A549 (cell line): ENCODE results near the gene RSPH10B. TPM values are rescaled to one million over a fixed set of nuclear protein-coding genes. Genes with fewer than 3 reads are reported as not detected.
"Not testable (repeated sequence)": the region's sequence is repeated elsewhere in the genome, so short reads cannot be mapped to it uniquely, and the experiment has no call there.

ENCODE experiments used
- ATAC-seq, 2 experiments: fragments of 200-7000 bp in 1 of 2; fragments of >200 bp in 1 of 2; cut with Nextera tagmentation in 1 of 2; cut with Tn5 transposase in 1 of 2; 3 replicates each; pipeline versions ENCODE4 v1.8.0 to v1.9.1; 2018 to 2020; ENCODE audit warnings: mild to moderate bottlenecking in 1 of 2, moderate library complexity in 1 of 2
- CTCF ChIA-PET: fragments of 300-600 bp; sonication (Branson Sonifier 250); formaldehyde crosslinking; extraction: SDS; loops from one replicate; lab custom pipeline; 2021; ENCODE audit warnings: antibody characterized with exemption, inconsistent platforms; lab: Yijun Ruan, JAX
- POLR2A ChIA-PET: fragments of 350-600 bp; formaldehyde crosslinking; extraction: SDS; loops from one replicate; lab custom pipeline; 2021; ENCODE audit warnings: antibody characterized with exemption, inconsistent platforms; lab: Yijun Ruan, JAX
- DNase-seq, 2 experiments: peaks; one replicate each; pipeline versions ENCODE4 v3.0.0 to v3.0.0-alpha.2; 2011 to 2016; ENCODE audit warnings: low read depth in 1 of 2, low spot score in 1 of 2
- FAIRE-seq: peaks from 2 replicates; lab custom pipeline; 2011; peaks lifted over from hg19 to GRCh38; lab: Jason Lieb, UNC
- H3K27ac ChIP-seq, 2 experiments: fragments of >200 bp; sonication (Bioruptor Twin); formaldehyde crosslinking; 3 replicates each; pipeline ENCODE4 v1.5.1; 2016 to 2017
- H3K4me1 ChIP-seq: fragments of >200 bp; sonication (Bioruptor Twin); formaldehyde crosslinking; 3 replicates; pipeline ENCODE4 v1.6.1; 2016
- H3K4me2 ChIP-seq: fragments of >200 bp; sonication (Bioruptor Twin); formaldehyde crosslinking; 3 replicates; pipeline ENCODE4 v1.6.1; 2016
- H3K4me3 ChIP-seq: fragments of >200 bp; sonication (Bioruptor Twin); formaldehyde crosslinking; 3 replicates; pipeline ENCODE4 v1.5.1; 2016
- H3K9me3 ChIP-seq: fragments of >200 bp; sonication (Bioruptor Twin); formaldehyde crosslinking; 3 replicates; pipeline ENCODE4 v1.6.1; 2016
- WGBS: methylation state at CpG from one replicate; pipeline ENCODE4 v1.1.6; 2017; ENCODE audit errors: missing lambda C conversion rate; 5-methylcytosine and 5-hydroxymethylcytosine counted together
- polyA plus RNA-seq, 4 experiments: library from polyadenylated mRNA; depleted of rRNA in 3 of 4; stranded (reverse); fragments of >200 nt; fragmentation: RNase III in 1 of 4; extraction: RNeasy Plus Mini Kit Qiagen cat#74134 plus additional on column Dnase treatment in 1 of 4; gene quantifications; 2 replicates in 3 of 4; 3 replicates in 1 of 4; pipeline ENCODE4 v1.2.3, GENCODE V29; 2011 to 2017

The RSPH10B gene
- polyA plus RNA-seq, 2 of the 4 experiments (the other 2 are of a cell fraction): 0.10 to 0.25 TPM

GRCh38 chr7:5979680-5980314 is 9.3 kb upstream of the RSPH10B start:
- H3K27ac ChIP-seq, H3K4me3 ChIP-seq, CTCF ChIA-PET, DNase-seq, H3K4me1 ChIP-seq, H3K9me3 ChIP-seq, POLR2A ChIA-PET: not testable (repeated sequence)
- 0 out of 3 replicates have a peak overlapping the region, but pooled peaks have one; percentile 12 for H3K4me2 ChIP-seq
- FAIRE-seq (peak; percentile 88), ATAC-seq (peak; percentile 66 to 81)
- WGBS: 61% methylated on average over 2 of the region's 12 CpGs

DNA sequence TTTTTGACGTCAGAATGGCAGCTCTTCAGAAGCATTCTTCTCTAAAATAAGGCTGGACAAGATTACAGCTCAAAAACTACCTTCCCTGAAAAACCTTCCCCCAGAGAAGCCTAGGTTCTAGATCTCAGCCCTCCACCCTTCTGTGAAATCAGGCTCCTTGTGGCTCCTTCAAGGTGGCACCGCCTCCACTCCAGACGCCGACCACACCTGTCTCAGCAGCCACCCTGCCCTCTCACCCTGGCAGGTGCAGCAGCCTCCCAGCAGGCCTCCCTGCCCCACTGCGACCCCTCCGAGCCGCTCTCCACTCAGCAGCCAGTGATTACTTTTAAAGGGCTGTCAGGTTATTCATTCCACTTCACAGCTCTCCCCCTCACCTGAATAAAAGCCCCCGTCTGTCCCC is 3.1 kb upstream of the RSPH10B start:
- H3K4me1 ChIP-seq, FAIRE-seq, CTCF ChIA-PET, H3K9me3 ChIP-seq, DNase-seq, H3K4me2 ChIP-seq, H3K4me3 ChIP-seq, H3K27ac ChIP-seq, POLR2A ChIA-PET, ATAC-seq: not testable (repeated sequence)
- no CpG with 5 or more reads among the region's 8 CpGs for WGBS

GRCh38 chr7:5963810-5964209 is 6.7 kb downstream of the RSPH10B start:
- FAIRE-seq, H3K4me2 ChIP-seq, DNase-seq, H3K27ac ChIP-seq, ATAC-seq, CTCF ChIA-PET, H3K4me3 ChIP-seq, H3K4me1 ChIP-seq, POLR2A ChIA-PET, H3K9me3 ChIP-seq: not testable (repeated sequence)
- WGBS: 85% methylated on average over 4 of the region's 7 CpGs

DNA sequence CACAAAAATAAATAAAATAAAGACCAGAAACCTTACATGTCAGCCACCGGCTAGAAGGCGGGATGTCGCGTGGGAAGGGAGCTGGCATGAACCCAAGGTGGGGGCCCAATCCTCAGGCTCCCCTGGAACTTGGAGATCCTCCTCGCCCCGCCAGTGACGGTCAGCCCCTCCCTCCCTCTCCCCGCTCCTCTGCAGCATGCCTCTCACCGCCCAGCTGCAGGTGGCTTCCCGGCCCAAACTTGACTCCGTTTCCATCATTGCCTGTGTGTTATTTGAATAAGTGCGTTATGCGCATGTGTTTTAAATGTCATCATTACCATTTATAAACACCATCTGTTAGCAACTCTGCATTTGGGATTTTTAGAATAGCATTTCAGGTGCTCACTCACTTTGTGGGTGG is 7.3 kb downstream of the RSPH10B start:
- H3K4me2 ChIP-seq, H3K27ac ChIP-seq, ATAC-seq, H3K4me1 ChIP-seq, H3K9me3 ChIP-seq, CTCF ChIA-PET, FAIRE-seq, DNase-seq, POLR2A ChIA-PET, H3K4me3 ChIP-seq: not testable (repeated sequence)
- 90% methylated on average over 11 of the region's 13 CpGs for WGBS

- no CpG with 5 or more reads among the region's 17 CpGs for WGBS
- H3K4me1 ChIP-seq, H3K4me3 ChIP-seq, H3K9me3 ChIP-seq, ATAC-seq, DNase-seq, POLR2A ChIA-PET, H3K27ac ChIP-seq, H3K4me2 ChIP-seq, CTCF ChIA-PET, FAIRE-seq: not testable (repeated sequence)
Observed at GRCh38 chr7:5934945-5935450, 35.5 kb downstream of the RSPH10B start.

DNA sequence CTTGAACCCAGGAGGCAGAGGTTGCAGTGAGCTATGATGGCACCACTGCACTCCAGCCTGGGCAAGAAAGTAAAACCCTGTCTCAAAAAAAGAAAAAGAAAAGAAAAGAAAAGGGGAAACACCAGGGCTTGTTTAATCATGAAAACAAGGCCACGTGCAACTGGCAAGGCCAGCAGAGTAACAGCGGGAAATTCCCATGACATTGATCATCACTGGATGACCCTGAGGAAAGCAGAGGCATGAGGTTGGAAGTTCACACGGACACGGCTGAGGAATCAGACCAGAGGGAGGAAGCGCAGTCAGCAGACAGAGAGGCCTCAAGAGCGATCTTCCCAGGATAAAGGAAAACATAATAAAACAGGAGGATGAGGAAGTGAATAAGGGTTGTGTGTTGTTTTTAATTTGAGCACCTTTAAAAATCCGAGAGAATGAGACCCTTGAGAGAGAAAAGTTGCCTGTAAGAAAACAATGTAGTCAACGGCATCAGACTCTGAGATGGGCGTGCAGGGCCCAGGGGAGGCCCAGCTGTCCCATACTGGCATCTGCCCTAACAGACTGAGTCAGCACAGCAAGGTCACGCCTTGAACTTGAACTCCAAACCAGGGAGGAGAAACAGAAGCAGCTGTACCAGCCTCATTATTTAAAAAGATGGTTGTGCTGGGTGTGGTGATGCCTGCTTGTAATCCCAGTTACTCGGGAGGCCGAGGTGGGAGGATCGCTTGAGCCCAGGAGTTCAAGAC is 38.4 kb downstream of the RSPH10B start:
- H3K9me3 ChIP-seq, H3K4me2 ChIP-seq, FAIRE-seq, H3K4me3 ChIP-seq, CTCF ChIA-PET, H3K27ac ChIP-seq, POLR2A ChIA-PET, H3K4me1 ChIP-seq, DNase-seq: not testable (repeated sequence)
- WGBS: 97% methylated on average over 3 of the region's 13 CpGs
- peak; percentile 30 to 45; a peak in 4 of 6 replicates for ATAC-seq

- POLR2A ChIA-PET, CTCF ChIA-PET, H3K4me3 ChIP-seq, H3K4me2 ChIP-seq, H3K27ac ChIP-seq, DNase-seq, H3K9me3 ChIP-seq, ATAC-seq, H3K4me1 ChIP-seq, FAIRE-seq: not testable (repeated sequence)
- WGBS: 93% methylated on average over 14 of the region's 14 CpGs
Observed at GRCh38 chr7:5931250-5931649, 39.2 kb downstream of the RSPH10B start.

GRCh38 chr7:5930290-5930689 is 40.2 kb downstream of the RSPH10B start:
- ATAC-seq, H3K4me3 ChIP-seq, H3K4me2 ChIP-seq, H3K27ac ChIP-seq, POLR2A ChIA-PET, DNase-seq, FAIRE-seq, CTCF ChIA-PET, H3K9me3 ChIP-seq, H3K4me1 ChIP-seq: not testable (repeated sequence)
- WGBS: no CpG with 5 or more reads among the region's 10 CpGs

GRCh38 chr7:5926263-5926870 is 44.1 kb downstream of the RSPH10B start:
- WGBS: no CpG with 5 or more reads among the region's 13 CpGs

DNA sequence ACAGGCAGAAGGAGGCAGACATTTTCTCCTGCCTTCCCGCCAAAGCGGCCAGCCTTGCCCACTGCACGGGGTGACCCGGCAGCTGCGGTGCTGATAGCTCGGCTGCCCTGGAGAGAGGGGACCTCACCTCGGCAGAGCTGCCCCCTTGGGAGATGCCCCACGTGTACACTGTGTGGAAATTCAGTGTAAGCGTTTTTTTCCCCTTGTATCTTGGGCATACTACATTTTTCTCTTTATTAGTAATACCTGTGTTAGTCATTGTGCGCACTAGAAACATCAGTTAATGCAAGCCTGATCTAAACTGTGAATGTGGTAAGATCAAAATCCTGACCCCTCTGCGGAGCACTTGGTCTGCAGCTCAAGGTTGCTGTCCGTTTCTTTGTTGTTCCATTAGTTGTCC is 45.9 kb downstream of the RSPH10B start:
- H3K9me3 ChIP-seq, H3K4me1 ChIP-seq, POLR2A ChIA-PET, H3K4me2 ChIP-seq, H3K27ac ChIP-seq, CTCF ChIA-PET, ATAC-seq, H3K4me3 ChIP-seq, FAIRE-seq, DNase-seq: not testable (repeated sequence)
- no CpG with 5 or more reads among the region's 12 CpGs for WGBS

More at GRCh38 chr7:5926263-5926870, 44.1 kb downstream of the RSPH10B start:
- H3K9me3 ChIP-seq, H3K4me1 ChIP-seq, H3K4me3 ChIP-seq, H3K27ac ChIP-seq, H3K4me2 ChIP-seq, DNase-seq, CTCF ChIA-PET, FAIRE-seq, POLR2A ChIA-PET, ATAC-seq: not testable (repeated sequence)

DNA sequence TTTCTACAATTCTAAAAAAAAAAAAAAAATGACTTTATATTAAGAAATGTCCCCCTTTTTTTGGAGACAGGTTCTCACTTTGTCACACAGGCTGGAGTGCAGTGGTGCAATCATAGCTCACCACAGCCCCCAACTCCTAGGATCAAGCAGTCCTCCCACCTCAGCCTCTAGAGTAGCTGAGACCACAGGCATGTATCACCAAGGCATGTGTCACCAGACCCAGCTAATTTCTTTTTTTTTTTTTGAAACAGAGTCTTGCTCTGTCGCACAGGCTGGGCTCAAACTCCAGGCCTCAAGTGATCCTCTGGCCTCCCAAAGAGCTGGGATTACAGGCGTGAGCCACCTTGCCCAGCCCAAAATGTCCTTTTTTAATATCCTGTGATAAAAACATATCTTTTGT is 46.3 kb downstream of the RSPH10B start:
- H3K4me3 ChIP-seq, H3K9me3 ChIP-seq, DNase-seq, POLR2A ChIA-PET, CTCF ChIA-PET, H3K27ac ChIP-seq, H3K4me2 ChIP-seq, ATAC-seq, H3K4me1 ChIP-seq, FAIRE-seq: not testable (repeated sequence)
- 85% methylated on average over 2 of the region's 2 CpGs for WGBS
